Osteoblast (primary cell): ENCODE data around the gene ASPG. TPM values are rescaled to one million over a fixed set of nuclear protein-coding genes. Genes with fewer than 3 reads are reported as not detected.
A peak's percentile ranks its signal among the peaks of the same experiment; 100 is the strongest.

ENCODE experiments used
- DNase-seq: peaks from one replicate; pipeline ENCODE4 v3.0.0; 2011; ENCODE audit warnings: low spot score, mixed read lengths; ENCODE audit not compliant: insufficient read length; ENCODE audit errors: missing footprints
- H2AFZ ChIP-seq: 2 replicates; pipeline ENCODE4 v1.6.0; 2011; ENCODE audit warnings: mild to moderate bottlenecking, low read length
- H3K27ac ChIP-seq: 2 replicates; pipeline ENCODE4 v1.5.1; 2011; ENCODE audit warnings: mild to moderate bottlenecking, low read depth, low read length, moderate library complexity
- H3K27me3 ChIP-seq: 2 replicates; pipeline ENCODE4 v1.6.0; 2012; ENCODE audit warnings: mild to moderate bottlenecking, control low read depth, inconsistent platforms, low read length, moderate library complexity; ENCODE audit not compliant: insufficient read depth
- H3K36me3 ChIP-seq: 2 replicates; pipeline ENCODE4 v1.5.1; 2011; ENCODE audit warnings: mild to moderate bottlenecking, low read length, control low read depth, moderate library complexity; ENCODE audit not compliant: insufficient read depth
- H3K4me1 ChIP-seq: 2 replicates; pipeline ENCODE4 v1.5.1; 2011; ENCODE audit warnings: mild to moderate bottlenecking, low read length, control low read depth, moderate library complexity; ENCODE audit not compliant: insufficient read depth
- H3K4me2 ChIP-seq: 2 replicates; pipeline ENCODE4 v1.6.0; 2011; ENCODE audit warnings: mild to moderate bottlenecking, low read length; ENCODE audit not compliant: insufficient read depth
- H3K4me3 ChIP-seq: fragments of 200-600 bp; sonication (generic); 3 replicates; pipeline ENCODE4 v1.5.1; 2012; ENCODE audit warnings: mild to moderate bottlenecking, low read length, inconsistent platforms; ENCODE audit not compliant: insufficient read depth
- H3K79me2 ChIP-seq: 2 replicates; pipeline ENCODE4 v1.6.0; 2012; ENCODE audit warnings: mild to moderate bottlenecking, low read length, control low read depth, inconsistent platforms; ENCODE audit not compliant: insufficient read depth
- H3K9me3 ChIP-seq: 2 replicates; pipeline ENCODE4 v1.5.1; 2011; ENCODE audit warnings: low read depth, low read length, control low read depth
- H4K20me1 ChIP-seq: 2 replicates; pipeline ENCODE4 v1.6.0; 2012; ENCODE audit warnings: mild to moderate bottlenecking, low read length, control low read depth; ENCODE audit not compliant: insufficient read depth
- CTCF ChIP-seq: IDR thresholded peaks from 2 replicates; pipeline ENCODE4 v1.5.1; 2011; ENCODE audit warnings: mild to moderate bottlenecking, low read depth, low read length, moderate library complexity; ENCODE audit errors: extremely low read depth
- total RNA-seq: library from RNA; depleted of rRNA; stranded (reverse); fragments of >200 nt; gene quantifications from 2 replicates; pipeline ENCODE4 v1.2.3, GENCODE V29; 2012

The ASPG gene
- under 0.01 TPM in 1 of 2 replicates, not detected in the other for total RNA-seq

GRCh38 chr14:104085032-104085888 is at the start of gene ASPG:
TSS of gene ASPG (plus strand) at chr14:104085700. CDS start at chr14:104085771, 71 bp downstream.
- Histone ChIP-seq H3K79me2 (no peaks in the 10 kb centered on the region), H3K9me3 (no peaks in the 10 kb centered on the region), H2AFZ (no peak within 1 kb of the TSS), H3K4me1 (no peaks in the 10 kb centered on the region), H3K27ac (no peak within 1 kb of the TSS), H3K27me3 (peaks cover 3% of the 10 kb centered on the region), H3K4me2 (no peak within 1 kb of the TSS), H3K4me3 (no peak within 1 kb of the TSS), H3K36me3 (no peaks in the 10 kb centered on the region), H4K20me1 (no peaks in the 10 kb centered on the region)
- no peak for TF ChIP-seq CTCF
- DNase-seq: peak; percentile 92

GRCh38 chr14:104036212-104036611 is 49.3 kb upstream of the ASPG start:
- no peak for TF ChIP-seq CTCF
- no peak overlapping the region for H3K4me2 ChIP-seq
- no peak overlapping the region for H2AFZ ChIP-seq
- no peaks in the 10 kb centered on the region for H4K20me1 ChIP-seq
- H3K4me3 ChIP-seq: no peak overlapping the region
- no peaks in the 10 kb centered on the region for H3K4me1 ChIP-seq
- H3K27ac ChIP-seq: no peak overlapping the region
- no peak for DNase-seq
- H3K79me2 ChIP-seq: no peaks in the 10 kb centered on the region
- H3K27me3 ChIP-seq: peaks cover 5% of the 10 kb centered on the region
- no peaks in the 10 kb centered on the region for H3K36me3 ChIP-seq
- no peaks in the 10 kb centered on the region for H3K9me3 ChIP-seq

GRCh38 chr14:104037074-104037473 is 48.4 kb upstream of the ASPG start:
- H3K79me2 ChIP-seq: no peaks in the 10 kb centered on the region
- no peak overlapping the region for H2AFZ ChIP-seq
- H3K9me3 ChIP-seq: no peaks in the 10 kb centered on the region
- DNase-seq: no peak
- H3K36me3 ChIP-seq: no peaks in the 10 kb centered on the region
- no peak for TF ChIP-seq CTCF
- peaks cover 5% of the 10 kb centered on the region for H3K27me3 ChIP-seq
- H3K27ac ChIP-seq: no peak overlapping the region
- H4K20me1 ChIP-seq: no peaks in the 10 kb centered on the region
- no peak overlapping the region for H3K4me3 ChIP-seq
- H3K4me1 ChIP-seq: no peaks in the 10 kb centered on the region
- no peak overlapping the region for H3K4me2 ChIP-seq

- H4K20me1 ChIP-seq: no peaks in the 10 kb centered on the region
- TF ChIP-seq CTCF: no peak
- H3K27me3 ChIP-seq: no peaks in the 10 kb centered on the region
- H3K4me1 ChIP-seq: no peaks in the 10 kb centered on the region
- no peak for DNase-seq
- no peak overlapping the region for H2AFZ ChIP-seq
- no peak overlapping the region for H3K27ac ChIP-seq
- H3K4me2 ChIP-seq: no peak overlapping the region
- H3K79me2 ChIP-seq: no peaks in the 10 kb centered on the region
- no peaks in the 10 kb centered on the region for H3K9me3 ChIP-seq
- H3K36me3 ChIP-seq: no peaks in the 10 kb centered on the region
- no peak overlapping the region for H3K4me3 ChIP-seq
Observed at GRCh38 chr14:104037903-104038302, 47.6 kb upstream of the ASPG start.
